HG03565 (cell line): ENCODE data around the gene RAB3B.
A peak's percentile ranks its signal among the peaks of the same experiment; 100 is the strongest.
"Not testable (repeated sequence)": the region's sequence is repeated elsewhere in the genome, so short reads cannot be mapped to it uniquely, and the experiment has no call there.

Experiments
- ATAC-seq: cut with Tn5 transposase; IDR thresholded peaks from one replicate; pipeline ENCODE4 v1.9.1; 2021; ENCODE audit warnings: mild to moderate bottlenecking, moderate library complexity; ENCODE audit not compliant: unreplicated experiment

RAB3B gene, protein sequence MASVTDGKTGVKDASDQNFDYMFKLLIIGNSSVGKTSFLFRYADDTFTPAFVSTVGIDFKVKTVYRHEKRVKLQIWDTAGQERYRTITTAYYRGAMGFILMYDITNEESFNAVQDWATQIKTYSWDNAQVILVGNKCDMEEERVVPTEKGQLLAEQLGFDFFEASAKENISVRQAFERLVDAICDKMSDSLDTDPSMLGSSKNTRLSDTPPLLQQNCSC

DNA sequence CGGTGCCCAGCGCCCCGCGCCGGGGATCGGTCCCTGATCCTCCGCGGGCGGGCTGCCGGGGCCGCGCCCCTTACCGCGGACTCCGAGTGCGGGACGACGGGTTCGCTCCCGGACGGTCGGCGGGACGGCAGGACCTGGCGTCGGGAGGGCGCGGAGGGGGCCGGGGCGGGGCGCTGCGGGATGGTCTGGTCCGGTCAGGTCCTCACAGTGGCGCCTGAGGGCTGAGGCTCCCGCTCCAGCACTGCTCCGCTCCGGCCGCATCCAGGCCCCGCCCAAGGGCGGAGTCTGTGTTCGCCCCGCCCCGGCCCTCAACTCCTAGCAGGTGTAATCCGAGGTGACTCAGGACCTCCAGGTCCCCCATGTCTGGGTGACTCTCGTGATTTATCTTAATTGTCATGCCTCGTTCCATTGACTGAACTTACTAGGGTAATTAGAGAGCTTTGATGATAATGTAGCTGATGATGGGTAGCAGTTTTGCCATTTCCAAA, at the start of gene RAB3B:
Gene RAB3B, minus strand, starts transcription at position 223 of the 488 bp plus-strand sequence. CDS start 13,583 bp downstream, outside the sequence.
- ATAC-seq, result peak; percentile 48

DNA sequence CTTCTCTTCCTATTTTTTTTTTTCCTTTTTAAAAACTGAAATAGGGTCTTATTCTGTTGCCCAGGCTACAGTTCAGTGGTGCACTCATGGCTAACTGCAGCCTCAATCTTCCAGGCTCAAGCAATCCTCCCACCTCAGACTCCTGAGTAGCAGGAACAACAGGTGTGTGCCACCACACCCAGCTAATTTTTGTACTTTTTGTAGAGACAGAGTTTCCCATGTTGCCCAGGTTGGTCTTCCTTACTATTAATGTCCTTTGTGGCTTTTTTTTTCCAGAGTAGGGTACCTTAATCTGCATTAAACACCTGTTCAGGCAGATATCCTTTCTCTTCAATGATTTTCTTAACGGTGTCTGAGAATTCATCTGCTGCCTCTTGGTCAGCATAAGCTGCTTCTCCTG, 47.4 kb upstream of the RAB3B start:
- no peak for ATAC-seq

DNA sequence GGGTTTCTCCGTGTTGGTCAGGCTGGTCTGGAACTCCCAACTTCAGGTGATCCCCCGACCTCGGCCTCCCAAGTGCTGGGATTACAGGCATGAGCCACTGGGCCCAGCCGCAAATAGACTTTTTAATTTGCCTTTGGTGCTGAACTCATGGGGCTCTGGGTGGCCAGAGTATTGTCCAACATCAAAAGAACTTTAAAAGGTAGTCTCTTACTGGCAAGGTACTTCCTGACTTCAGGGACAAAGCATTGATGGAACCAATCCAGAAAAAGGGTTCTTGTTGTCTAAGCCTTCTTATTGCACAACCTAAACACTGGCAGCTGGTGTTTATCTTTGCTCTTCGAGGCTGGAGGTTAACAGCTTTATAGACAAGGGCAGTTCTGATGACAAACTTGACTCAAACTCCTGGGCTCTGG, 46.9 kb upstream of the RAB3B start:
- ATAC-seq, result no peak

DNA sequence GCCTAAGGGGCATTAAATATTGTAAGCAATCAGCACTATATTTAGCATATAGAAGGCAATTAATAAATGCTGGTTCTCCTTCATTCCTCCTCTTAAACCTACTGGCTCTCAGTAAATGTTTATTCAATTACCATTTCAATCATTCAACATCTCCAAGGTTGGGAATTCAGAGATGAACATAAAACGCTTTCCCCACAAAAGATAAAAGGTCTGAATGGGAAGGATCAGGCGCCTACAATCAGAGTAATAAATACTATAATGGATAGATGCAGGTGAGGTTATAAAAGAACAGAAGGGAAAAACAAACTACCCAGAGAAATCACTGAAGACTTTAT, 43.5 kb upstream of the RAB3B start:
- no peak for ATAC-seq

DNA sequence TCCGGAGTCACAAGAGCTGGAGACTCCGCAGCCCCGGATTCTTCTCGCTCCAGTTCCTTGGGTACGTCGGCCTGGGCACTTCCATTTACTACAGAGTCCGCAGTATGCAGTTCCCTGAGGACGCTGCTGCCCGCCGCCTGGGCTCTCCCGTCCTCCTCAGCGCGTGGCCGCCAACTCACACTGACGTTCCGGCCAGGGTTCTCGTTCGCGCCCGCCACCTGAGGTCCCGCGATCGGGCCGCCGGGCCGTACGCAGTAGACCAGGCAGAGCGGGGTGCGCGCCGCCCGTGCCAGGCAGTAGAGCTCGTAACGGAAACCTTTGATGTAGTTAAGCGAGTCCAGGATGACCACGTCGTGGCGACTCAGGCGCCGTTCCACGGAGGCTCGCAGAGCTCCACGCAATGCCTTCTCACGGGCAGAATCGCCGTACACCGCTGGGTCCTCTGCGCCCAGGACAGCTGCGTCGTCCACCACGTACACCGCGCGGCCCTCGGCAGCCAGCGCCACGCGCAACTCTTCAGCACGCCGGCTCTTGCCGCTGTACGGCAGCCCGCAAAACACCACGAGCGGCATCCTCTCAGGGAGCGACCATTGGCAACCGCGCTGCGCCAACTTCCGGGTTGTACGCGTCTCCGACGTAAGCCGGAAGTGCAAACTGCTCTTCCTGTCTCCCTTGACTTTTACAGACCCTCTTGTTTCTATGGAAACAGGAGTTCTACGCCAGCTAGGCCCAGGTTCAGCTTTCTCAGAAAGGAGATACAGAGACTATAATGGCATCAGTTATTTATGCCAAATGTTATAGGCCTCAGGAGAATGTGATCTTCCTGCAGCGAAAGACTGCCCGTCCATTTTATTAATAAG, 42.9 kb upstream of the RAB3B start, which contains the start of gene KTI12:
Gene KTI12, minus strand, starts transcription at position 621 of the 860 bp plus-strand sequence. Its CDS starts 49 bp downstream, at position 572.
- ATAC-seq, result peak; percentile 82

DNA sequence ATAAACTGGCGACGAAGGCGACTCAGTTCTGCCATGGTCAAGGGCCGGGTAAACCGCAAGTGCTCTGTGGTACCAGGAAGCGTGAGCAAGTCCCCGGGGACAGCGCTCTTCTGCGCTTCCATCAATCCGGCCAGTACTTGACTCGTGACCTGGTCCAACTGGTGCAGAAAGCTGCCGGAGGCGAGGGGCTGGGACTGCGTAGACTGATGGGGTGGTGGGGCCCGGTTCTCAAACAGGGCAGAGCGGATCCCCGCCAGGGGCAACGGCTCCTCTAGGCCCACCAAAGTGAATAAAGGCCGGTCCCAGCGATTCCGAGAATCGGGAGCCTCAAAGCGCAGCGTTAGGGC, 42.3 kb upstream of the RAB3B start:
- ATAC-seq, result peak; percentile 31

DNA sequence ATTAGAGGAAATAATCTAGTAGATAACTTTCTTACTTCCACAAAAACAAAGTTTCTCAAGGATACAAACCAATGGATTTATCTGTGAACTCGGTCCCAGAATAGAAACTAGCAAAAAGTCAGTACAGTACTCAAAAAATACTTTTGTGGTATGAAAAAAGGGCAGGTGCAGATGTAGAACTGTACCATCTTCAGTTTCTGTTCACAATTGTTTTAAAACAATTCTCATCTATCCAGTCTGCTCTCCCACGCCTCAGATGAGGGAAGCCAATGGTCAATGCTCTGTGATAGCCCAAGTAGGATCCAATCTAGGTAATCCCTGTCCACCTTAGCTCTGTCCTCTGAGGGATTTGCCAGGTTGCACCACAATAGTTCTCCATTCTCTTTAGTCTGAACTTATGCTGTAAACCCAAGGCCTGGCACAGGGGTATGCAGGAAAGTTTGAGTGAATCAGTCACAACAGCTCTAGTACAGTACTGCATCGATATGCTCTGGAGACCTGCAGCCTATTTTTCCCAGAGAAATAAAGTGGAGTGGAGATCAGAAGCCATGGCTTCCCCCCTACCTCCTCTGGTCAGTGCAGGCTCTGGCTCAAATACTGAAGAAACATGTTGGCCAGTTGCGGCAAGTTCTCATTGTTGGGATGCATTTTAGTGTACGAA, 41.8 kb upstream of the RAB3B start:
- no peak for ATAC-seq

DNA sequence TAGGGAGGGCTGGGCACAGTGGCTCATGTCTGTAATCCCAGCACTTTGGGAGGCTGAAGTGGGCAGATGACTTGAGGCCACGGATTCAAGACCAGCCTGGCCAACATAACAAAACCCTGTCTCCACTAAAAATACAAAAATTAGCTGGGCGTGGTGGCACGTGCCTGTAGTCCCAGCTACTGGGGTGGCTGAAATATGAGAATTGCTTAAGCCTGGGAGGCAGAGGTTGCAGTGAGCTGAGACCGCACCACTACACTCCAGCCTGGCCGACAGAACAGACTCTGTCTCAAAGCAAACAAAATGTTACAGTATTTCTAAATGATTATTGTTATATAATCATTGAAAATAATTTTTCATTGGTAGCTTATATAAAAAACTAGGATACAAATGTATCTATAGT, 38.3 kb upstream of the RAB3B start:
- not testable (repeated sequence) for ATAC-seq

DNA sequence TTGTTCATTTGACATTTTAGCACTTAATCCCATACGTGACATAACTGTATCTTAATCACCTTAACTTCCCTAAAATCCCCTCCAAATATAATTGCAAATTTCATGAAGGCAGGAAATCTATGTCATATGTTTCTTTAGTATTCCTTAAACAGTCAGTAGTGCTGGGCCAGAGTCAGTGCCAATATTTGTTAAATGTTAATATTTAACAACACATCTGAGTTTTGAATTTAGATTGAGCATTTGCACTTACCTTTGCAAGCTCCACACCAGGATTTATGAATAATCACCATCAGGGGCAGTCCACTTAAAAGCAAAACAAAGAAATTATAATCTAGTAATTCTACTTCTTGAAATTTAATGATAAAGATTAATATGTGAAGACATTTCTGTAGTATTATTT, 37.8 kb upstream of the RAB3B start:
- no peak for ATAC-seq

DNA sequence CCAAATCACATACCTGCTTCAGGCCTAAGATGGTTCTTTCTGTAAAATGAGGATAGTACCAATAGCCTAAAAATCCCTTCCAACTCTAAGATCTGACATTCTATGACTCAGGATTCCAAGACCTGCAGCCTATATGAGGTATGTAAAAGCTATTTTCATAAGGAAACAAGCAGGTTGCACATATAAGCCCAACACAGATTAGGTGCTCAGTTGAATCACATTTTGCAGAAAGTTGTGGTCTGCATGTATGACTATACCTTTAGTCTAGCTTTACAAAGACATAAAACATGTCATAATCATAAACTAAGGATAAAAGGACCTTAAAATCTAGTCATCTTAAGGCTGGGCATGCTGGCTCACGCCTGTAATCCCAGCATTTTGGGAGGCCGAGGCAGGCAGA, 35.8 kb upstream of the RAB3B start:
- no peak for ATAC-seq

DNA sequence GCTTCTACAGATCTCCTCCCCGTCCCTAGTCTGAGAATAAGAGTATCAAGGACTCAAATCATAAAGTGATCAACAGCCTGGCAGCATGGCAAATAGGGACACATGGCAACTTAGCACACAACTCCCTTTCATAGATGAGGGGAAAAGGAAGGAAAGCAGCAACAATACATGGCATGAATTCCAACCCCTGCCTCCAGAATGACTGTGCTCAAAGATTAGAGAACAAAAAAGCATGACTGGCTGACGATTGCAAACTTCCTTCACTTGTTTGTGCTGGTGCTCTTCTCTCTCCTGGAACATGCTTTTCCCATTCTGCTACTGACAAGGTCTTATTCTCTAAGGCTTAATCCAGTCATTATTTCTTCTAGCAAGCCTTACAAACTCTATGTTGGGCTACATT, 31.6 kb upstream of the RAB3B start:
- ATAC-seq, result no peak

DNA sequence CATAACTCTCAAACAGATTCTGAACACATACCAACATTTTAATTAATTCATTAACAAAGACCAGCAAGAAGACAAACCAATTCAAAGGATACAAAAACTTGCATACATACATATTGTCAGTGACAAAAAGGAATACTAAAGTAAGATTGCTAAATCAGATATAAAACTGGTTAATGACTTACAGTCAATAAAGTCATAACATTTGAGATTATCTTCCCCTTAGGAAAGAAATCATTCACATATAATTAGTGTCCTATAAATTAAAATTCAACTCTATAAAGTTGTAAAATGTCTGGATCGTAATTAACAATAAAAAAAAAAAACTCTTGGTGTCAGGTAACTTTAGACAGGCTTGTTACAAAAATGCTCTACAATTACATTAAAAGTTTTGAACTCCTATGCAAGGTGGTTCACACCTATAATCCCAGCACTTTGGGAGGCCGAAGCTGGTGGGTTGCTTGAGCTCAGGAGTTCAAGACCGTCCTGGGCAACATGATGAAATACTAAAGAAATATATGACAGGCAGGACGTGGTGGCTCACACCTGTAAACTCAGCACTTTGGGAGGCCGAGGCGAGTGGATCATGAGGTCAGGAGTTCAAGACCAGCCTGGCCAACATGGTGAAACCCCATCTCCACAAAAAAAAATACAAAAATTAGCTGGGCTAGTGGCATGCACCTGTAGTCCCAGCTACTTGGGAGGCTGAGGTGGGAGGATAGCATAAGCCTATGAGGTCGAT, 17.7 kb upstream of the RAB3B start:
- no peak for ATAC-seq

DNA sequence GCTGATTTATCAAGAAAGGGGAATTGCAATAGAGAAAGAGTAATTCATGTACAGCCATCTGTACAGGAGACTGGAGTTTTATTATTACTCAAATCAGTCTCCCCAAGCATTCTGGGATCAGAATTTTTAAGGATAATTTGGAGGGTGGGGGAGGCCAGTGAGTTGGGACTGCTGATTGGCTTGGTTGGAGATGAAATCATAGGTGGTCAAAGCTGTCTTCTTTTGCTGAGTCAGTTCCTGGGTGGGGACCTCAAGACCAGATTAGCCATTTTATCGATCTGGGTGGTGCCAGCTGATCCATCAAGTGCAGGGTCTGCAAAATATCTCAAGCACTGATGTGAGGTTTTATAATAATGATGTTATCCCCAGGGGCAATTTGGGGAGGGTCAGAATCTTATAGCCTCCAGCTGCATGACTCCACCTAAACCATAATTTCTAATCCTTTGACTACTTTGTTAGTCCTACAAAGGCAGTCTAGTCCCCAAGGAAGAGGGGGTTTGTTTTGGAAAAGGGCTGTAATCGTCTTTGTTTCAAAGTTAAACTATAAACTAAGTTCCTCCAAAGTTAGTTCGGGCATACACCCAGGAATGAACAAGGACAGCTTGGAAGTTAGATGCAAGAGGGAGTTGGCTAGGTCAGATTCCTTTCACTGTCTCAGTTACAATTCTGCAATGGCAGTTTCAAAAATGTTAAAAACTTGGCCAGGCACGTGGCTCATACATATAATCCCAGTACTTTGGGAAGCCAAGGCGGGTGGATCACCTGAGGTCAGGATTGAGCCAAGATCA, 16.9 kb upstream of the RAB3B start:
- ATAC-seq, result no peak

DNA sequence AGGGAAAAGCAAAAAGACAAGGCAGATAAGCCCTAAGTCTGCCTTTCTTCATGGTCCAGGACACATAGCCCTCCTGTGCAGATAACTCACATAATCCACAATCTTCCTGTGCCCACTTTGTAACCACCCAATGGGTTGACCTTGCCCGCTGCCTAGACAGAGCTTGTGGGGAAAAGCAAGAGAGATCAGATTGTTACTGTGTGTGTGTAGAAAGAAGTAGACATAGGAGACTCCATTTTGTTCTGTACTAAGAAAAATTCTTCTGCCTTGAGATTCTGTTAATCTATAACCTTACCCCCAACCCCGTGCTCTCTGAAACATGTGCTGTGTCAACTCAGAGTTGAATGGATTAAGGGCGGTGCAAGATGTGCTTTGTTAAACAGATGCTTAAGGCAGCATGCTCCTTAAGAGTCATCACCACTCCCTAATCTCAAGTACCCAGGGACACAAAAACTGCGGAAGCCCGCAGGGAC, 15.6 kb upstream of the RAB3B start:
- ATAC-seq, result not testable (repeated sequence)

DNA sequence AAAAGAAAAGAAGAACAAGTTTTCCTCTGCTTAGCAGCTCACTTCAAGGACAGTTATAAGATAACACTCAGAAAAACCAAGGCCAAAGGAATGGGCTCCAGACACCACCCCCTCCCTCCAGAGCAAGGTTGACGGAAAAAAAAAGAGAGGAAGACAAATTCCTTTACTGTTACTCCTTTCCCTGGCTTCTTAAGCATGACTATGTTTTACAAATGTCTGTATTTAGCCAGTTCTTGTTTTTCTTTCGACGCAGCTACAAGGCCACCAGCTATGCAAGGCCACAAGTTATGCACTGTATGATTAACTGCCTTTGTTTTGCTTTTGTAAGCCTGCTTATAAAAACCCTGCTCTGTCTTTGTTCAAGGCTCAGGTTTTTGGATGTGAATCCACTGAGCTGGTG, 15.0 kb upstream of the RAB3B start:
- not testable (repeated sequence) for ATAC-seq

DNA sequence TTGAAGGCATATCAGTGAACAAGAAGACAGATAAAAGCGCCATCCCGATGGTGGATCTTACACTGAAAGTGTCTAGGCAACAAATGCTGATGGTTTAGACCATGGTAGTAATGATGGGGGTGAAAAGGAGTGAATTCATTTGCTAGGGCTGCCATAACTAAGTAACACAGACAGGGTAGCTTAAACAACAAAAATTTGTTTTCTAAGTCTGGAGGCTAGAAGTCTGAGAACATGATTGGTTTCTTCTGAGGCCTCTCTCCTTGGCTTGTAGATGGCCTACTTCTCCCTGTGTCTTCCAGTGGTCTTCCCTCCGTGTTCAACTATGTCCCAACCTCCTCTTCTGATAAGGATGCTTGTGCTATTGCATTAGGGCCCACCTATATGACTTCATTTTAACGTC, 13.4 kb upstream of the RAB3B start:
- ATAC-seq, result no peak

DNA sequence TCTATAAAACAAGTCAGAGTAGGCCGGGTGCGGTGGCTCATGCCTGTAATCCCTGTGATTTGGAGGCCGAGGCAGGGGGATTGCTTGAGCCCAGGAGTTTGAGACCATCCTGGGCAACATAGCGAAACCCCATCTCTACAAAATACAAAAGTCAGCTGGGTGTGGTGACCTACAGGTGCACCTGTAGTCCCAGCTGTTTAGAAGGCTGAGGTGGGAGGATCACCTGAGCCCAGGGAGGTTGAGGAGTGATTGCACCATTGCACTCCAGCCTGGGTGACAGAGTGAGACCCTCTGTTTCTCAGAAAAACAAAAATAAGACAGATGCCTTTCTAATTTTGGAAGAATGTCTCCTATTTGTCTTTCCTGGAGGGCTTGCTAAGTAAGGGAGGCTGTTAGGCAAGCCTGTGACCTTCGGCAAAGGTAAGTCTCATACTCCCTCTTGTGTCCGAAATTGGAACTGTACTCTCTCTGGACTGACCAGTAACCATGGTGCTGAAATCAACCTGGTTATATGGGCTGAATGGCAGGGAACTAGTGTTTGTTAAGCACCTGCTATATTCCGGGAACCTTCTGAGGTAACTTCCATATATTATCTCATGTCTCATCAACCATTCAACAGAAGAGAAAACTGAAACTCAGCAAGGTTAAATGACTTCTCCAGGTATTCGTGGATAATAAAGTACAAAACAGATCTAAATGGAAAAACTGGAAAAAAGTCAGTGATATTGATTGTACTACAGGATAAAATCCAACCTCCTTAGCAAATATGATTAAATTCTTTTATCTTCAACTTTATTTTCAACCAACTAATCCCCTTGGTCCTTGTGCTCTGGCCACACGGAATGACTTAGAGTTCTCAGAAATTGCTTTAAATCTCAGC, 11.8 kb upstream of the RAB3B start:
- ATAC-seq, result peak; percentile 78

DNA sequence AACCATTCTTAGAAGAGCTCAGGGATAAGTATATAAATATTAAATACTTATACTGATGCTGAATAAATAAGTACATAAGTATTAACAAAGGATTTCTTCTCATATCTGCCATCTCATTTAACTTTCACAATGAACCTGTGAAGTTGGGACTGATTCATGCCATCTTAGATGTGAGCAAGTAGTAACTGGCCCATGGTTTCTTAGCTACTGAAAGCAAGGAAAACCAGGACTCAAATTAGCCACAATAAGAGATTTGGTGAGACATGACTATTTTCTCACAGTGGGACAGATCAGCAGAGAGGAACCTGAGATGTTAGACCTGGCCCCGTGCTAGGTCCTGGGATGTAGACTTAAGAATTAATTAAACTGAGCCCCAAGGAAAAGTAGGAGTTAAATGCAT, 8.2 kb upstream of the RAB3B start:
- no peak for ATAC-seq

DNA sequence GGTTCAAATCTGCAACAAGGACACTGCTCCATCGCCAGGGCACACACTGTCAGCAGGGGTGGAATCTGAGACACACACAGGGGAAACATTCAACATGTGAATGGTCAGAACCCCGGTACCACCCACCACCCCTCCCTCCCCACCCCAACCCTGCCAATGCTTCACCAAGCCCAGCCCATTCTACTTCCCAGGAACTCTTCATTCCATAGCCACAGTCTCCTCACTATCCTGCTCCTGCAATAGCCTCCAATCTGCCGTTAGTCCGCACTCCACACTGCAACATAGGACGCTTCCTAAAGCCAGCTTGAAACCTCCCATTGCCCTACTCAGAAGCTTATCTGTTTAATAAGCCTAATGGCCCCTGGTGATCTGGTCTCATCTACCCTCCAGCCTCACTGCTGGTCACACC, 7.5 kb upstream of the RAB3B start:
- ATAC-seq, result no peak
